Thyroid gland (tissue), 4 donors: ENCODE measurements around the gene EWSR1.

Experiments
- CTCF ChIP-seq, 6 experiments: fragments of 200-600 bp in 3 of 6; fragments of 450-650 bp in 3 of 6; sonication (generic) in 3 of 6; IDR thresholded peaks; one replicate each; pipeline ENCODE4 v1.5.1; 2016 to 2019; ENCODE audit warnings: antibody characterized with exemption in 6 of 6, mild to moderate bottlenecking in 2 of 6, inconsistent platforms in 1 of 6, moderate library complexity in 1 of 6
- POLR2A ChIP-seq, 2 donors: fragments of 450-650 bp; IDR thresholded peaks; one replicate each; pipeline ENCODE4 v1.6.1; 2017; ENCODE audit warnings: antibody characterized with exemption in 2 of 2, mild to moderate bottlenecking in 2 of 2, moderate library complexity in 1 of 2

- TF ChIP-seq POLR2A (IDR thresholded peaks at IDR 0.05) (no peak), CTCF (IDR thresholded peaks at IDR 0.05) (no peak)
These were observed 80.9 kb downstream of the EWSR1 start for GRCh38 chr22:29348956-29349355.
